Osteoblast (primary cell): ENCODE results near the gene SCTR. TPM values are rescaled to one million over a fixed set of nuclear protein-coding genes. Genes with fewer than 3 reads are reported as not detected.

Source experiments
- DNase-seq: peaks from one replicate; pipeline ENCODE4 v3.0.0; 2011; ENCODE audit warnings: low spot score, mixed read lengths; ENCODE audit not compliant: insufficient read length; ENCODE audit errors: missing footprints
- H2AFZ ChIP-seq: 2 replicates; pipeline ENCODE4 v1.6.0; 2011; ENCODE audit warnings: mild to moderate bottlenecking, low read length
- H3K27ac ChIP-seq: 2 replicates; pipeline ENCODE4 v1.5.1; 2011; ENCODE audit warnings: mild to moderate bottlenecking, low read depth, low read length, moderate library complexity
- H3K27me3 ChIP-seq: 2 replicates; pipeline ENCODE4 v1.6.0; 2012; ENCODE audit warnings: mild to moderate bottlenecking, control low read depth, inconsistent platforms, low read length, moderate library complexity; ENCODE audit not compliant: insufficient read depth
- H3K36me3 ChIP-seq: 2 replicates; pipeline ENCODE4 v1.5.1; 2011; ENCODE audit warnings: mild to moderate bottlenecking, low read length, control low read depth, moderate library complexity; ENCODE audit not compliant: insufficient read depth
- H3K4me1 ChIP-seq: 2 replicates; pipeline ENCODE4 v1.5.1; 2011; ENCODE audit warnings: mild to moderate bottlenecking, low read length, control low read depth, moderate library complexity; ENCODE audit not compliant: insufficient read depth
- H3K4me2 ChIP-seq: 2 replicates; pipeline ENCODE4 v1.6.0; 2011; ENCODE audit warnings: mild to moderate bottlenecking, low read length; ENCODE audit not compliant: insufficient read depth
- H3K4me3 ChIP-seq: fragments of 200-600 bp; sonication (generic); 3 replicates; pipeline ENCODE4 v1.5.1; 2012; ENCODE audit warnings: mild to moderate bottlenecking, low read length, inconsistent platforms; ENCODE audit not compliant: insufficient read depth
- H3K79me2 ChIP-seq: 2 replicates; pipeline ENCODE4 v1.6.0; 2012; ENCODE audit warnings: mild to moderate bottlenecking, low read length, control low read depth, inconsistent platforms; ENCODE audit not compliant: insufficient read depth
- H3K9me3 ChIP-seq: 2 replicates; pipeline ENCODE4 v1.5.1; 2011; ENCODE audit warnings: low read depth, low read length, control low read depth
- H4K20me1 ChIP-seq: 2 replicates; pipeline ENCODE4 v1.6.0; 2012; ENCODE audit warnings: mild to moderate bottlenecking, low read length, control low read depth; ENCODE audit not compliant: insufficient read depth
- CTCF ChIP-seq: IDR thresholded peaks from 2 replicates; pipeline ENCODE4 v1.5.1; 2011; ENCODE audit warnings: mild to moderate bottlenecking, low read depth, low read length, moderate library complexity; ENCODE audit errors: extremely low read depth
- total RNA-seq: library from RNA; depleted of rRNA; stranded (reverse); fragments of >200 nt; gene quantifications from 2 replicates; pipeline ENCODE4 v1.2.3, GENCODE V29; 2012

SCTR gene
- total RNA-seq, 1 donor: not detected

GRCh38 chr2:119475225-119475856, 48.9 kb downstream of the SCTR start:
- peaks cover 6% of the 10 kb centered on the region for H3K27me3 ChIP-seq
- no peak overlapping the region for H3K4me3 ChIP-seq
- no peaks in the 10 kb centered on the region for H3K79me2 ChIP-seq
- no peaks in the 10 kb centered on the region for H3K4me1 ChIP-seq
- no peaks in the 10 kb centered on the region for H3K9me3 ChIP-seq
- peak; percentile 45 for DNase-seq
- H3K36me3 ChIP-seq: no peaks in the 10 kb centered on the region
- H3K4me2 ChIP-seq: no peak overlapping the region
- TF ChIP-seq CTCF: no peak
- H2AFZ ChIP-seq: no peak overlapping the region
- H4K20me1 ChIP-seq: no peaks in the 10 kb centered on the region
- H3K27ac ChIP-seq: no peak overlapping the region

GRCh38 chr2:119474371-119475224, 49.7 kb downstream of the SCTR start:
- no peaks in the 10 kb centered on the region for H3K9me3 ChIP-seq
- H4K20me1 ChIP-seq: no peaks in the 10 kb centered on the region
- no peak overlapping the region for H2AFZ ChIP-seq
- DNase-seq: peak; percentile 54
- H3K4me1 ChIP-seq: no peaks in the 10 kb centered on the region
- peaks cover 3% of the 10 kb centered on the region for H3K27me3 ChIP-seq
- no peaks in the 10 kb centered on the region for H3K79me2 ChIP-seq
- no peak overlapping the region for H3K4me2 ChIP-seq
- H3K27ac ChIP-seq: no peak overlapping the region
- H3K4me3 ChIP-seq: no peak overlapping the region
- H3K36me3 ChIP-seq: no peaks in the 10 kb centered on the region
- TF ChIP-seq CTCF: no peak

DNA sequence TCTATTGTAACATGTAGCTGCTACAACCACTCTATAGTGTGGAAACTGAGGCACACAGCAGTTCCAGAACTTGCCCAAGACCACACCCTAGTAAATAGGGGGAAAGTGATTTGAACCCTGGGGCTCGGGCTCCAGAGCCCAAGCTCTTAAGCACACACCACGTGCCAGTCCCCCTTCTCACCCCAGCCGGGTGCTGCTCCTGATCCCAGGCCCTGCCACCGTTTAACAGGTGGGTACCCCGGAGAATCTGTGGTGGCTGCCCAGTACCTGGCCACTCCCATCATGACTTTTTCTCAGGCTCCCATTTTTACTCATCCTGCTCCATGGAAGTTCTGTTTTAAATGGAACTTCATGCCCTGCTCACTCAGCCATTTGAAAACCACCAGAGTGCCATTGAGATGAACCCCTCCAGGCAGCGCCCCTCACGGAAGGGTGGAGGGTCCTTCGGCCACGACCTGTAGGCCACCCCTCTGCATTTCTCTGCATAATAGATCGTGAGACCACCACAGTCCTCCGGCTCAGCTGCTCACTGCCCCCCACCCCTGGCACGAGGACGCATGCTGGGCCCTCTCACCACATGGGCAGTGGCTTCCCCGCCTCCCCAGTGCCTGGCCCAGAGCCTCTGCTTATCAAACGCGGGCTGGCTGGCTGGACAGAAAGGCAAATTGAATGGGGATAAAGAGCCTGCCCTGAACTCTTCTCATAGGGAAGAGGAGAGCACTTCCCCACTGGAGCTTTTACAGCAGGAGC, 50.5 kb downstream of the SCTR start:
- no peaks in the 10 kb centered on the region for H3K36me3 ChIP-seq
- no peak overlapping the region for H3K4me2 ChIP-seq
- peak; percentile 34 for DNase-seq
- H3K4me1 ChIP-seq: no peaks in the 10 kb centered on the region
- TF ChIP-seq CTCF: no peak
- H3K79me2 ChIP-seq: no peaks in the 10 kb centered on the region
- no peaks in the 10 kb centered on the region for H4K20me1 ChIP-seq
- no peaks in the 10 kb centered on the region for H3K9me3 ChIP-seq
- no peaks in the 10 kb centered on the region for H3K27me3 ChIP-seq
- no peak overlapping the region for H2AFZ ChIP-seq
- H3K27ac ChIP-seq: no peak overlapping the region
- H3K4me3 ChIP-seq: no peak overlapping the region
